SU-DHL-6 (cell line): ENCODE data around the gene SIRT4.

Experiments
- H2AFZ ChIP-seq: fragments of 200-600 bp; sonication (generic); 2 replicates; pipeline ENCODE4 v1.6.1; 2014; ENCODE audit warnings: low read depth, mild to moderate bottlenecking, moderate library complexity, mixed read lengths, antibody characterized with exemption, low read length; ENCODE audit not compliant: severe bottlenecking
- H3F3A ChIP-seq: fragments of 200-600 bp; shearing (Covaris generic); 2 replicates; pipeline ENCODE4 v1.6.0; 2016; ENCODE audit warnings: antibody characterized with exemption, mild to moderate bottlenecking; ENCODE audit not compliant: insufficient read depth
- H3K27ac ChIP-seq: fragments of 200-600 bp; sonication (generic); 2 replicates; pipeline ENCODE4 v1.5.1; 2016; ENCODE audit warnings: low read depth, mild to moderate bottlenecking, low read length, moderate library complexity, mixed read lengths
- H3K27me3 ChIP-seq: fragments of 200-600 bp; sonication (generic), shearing (Covaris generic); 2 replicates; pipeline ENCODE4 v1.6.0; 2014; ENCODE audit warnings: mild to moderate bottlenecking, low read length
- H3K36me3 ChIP-seq: fragments of 200-600 bp; sonication (generic); 2 replicates; pipeline ENCODE4 v1.6.1; 2014; ENCODE audit warnings: mild to moderate bottlenecking, low read length, mixed read lengths
- H3K4me2 ChIP-seq: fragments of 300-600, 200-600 bp; shearing (Covaris generic), sonication (generic); 2 replicates; pipeline ENCODE4 v1.6.0; 2014; ENCODE audit warnings: low read length, low read depth, mild to moderate bottlenecking; ENCODE audit not compliant: poor library complexity, severe bottlenecking
- H3K4me3 ChIP-seq: fragments of 200-600 bp; sonication (generic); 2 replicates; pipeline ENCODE4 v1.5.1; 2014; ENCODE audit warnings: antibody characterized with exemption, low read length, mild to moderate bottlenecking, mixed read lengths; ENCODE audit not compliant: insufficient read depth, poor library complexity, severe bottlenecking
- H3K79me2 ChIP-seq: fragments of 200-600 bp; sonication (generic); 2 replicates; pipeline ENCODE4 v1.6.1; 2014; ENCODE audit warnings: mild to moderate bottlenecking, low read length, moderate library complexity; ENCODE audit not compliant: insufficient read depth
- H3K9ac ChIP-seq: fragments of 200-600 bp; sonication (generic); 2 replicates; pipeline ENCODE4 v1.7.0; 2014; ENCODE audit warnings: mild to moderate bottlenecking, low read length
- H3K9me2 ChIP-seq: fragments of 200-600 bp; sonication (generic); replicated peaks from 2 replicates; pipeline ENCODE4 v1.6.1; 2014; ENCODE audit warnings: low read length; ENCODE audit not compliant: insufficient read depth
- H3K9me3 ChIP-seq: fragments of 200-600 bp; sonication (generic); 2 replicates; pipeline ENCODE4 v1.6.1; 2014; ENCODE audit warnings: low read length, mixed read lengths; ENCODE audit not compliant: insufficient read depth
- H4K20me1 ChIP-seq: fragments of 200-600 bp; sonication (generic); 2 replicates; pipeline ENCODE4 v1.6.1; 2014; ENCODE audit warnings: low read depth, mild to moderate bottlenecking, antibody characterized with exemption, low read length, moderate library complexity, mixed read lengths
- CTCF ChIP-seq: fragments of 200-600 bp; sonication (generic); IDR thresholded peaks from one replicate; pipeline ENCODE4 v1.5.1; 2017; ENCODE audit warnings: antibody characterized with exemption, mild to moderate bottlenecking, low read length, moderate library complexity; ENCODE audit not compliant: insufficient read depth, poor library complexity, severe bottlenecking
- EZH2phosphoT487 ChIP-seq: fragments of 200-600 bp; sonication (generic), shearing (Covaris generic); conservative IDR thresholded peaks from 2 replicates; pipeline ENCODE4 v1.6.1; 2018; ENCODE audit warnings: mild to moderate bottlenecking, antibody characterized with exemption, low read length, moderate library complexity, mixed read lengths

The SIRT4 gene

GRCh38 chr12:120347766-120348165, 45.6 kb downstream of the SIRT4 start:
- H3K36me3 ChIP-seq, result no peaks in the 10 kb centered on the region
- no peaks in the 10 kb centered on the region for H4K20me1 ChIP-seq
- H3K9me2 ChIP-seq, result no peaks in the 10 kb centered on the region
- H3K27ac ChIP-seq, result no peak overlapping the region
- no peaks in the 10 kb centered on the region for H3F3A ChIP-seq
- H2AFZ ChIP-seq, result no peak overlapping the region
- TF ChIP-seq CTCF, result no peak
- no peak for TF ChIP-seq EZH2phosphoT487
- no peaks in the 10 kb centered on the region for H3K27me3 ChIP-seq
- no peaks in the 10 kb centered on the region for H3K9me3 ChIP-seq
- no peak overlapping the region for H3K9ac ChIP-seq
- no peak overlapping the region for H3K4me2 ChIP-seq
- H3K4me3 ChIP-seq, result no peak overlapping the region
- H3K79me2 ChIP-seq, result no peaks in the 10 kb centered on the region

- H3K9ac ChIP-seq, result no peak overlapping the region
- no peaks in the 10 kb centered on the region for H3F3A ChIP-seq
- no peaks in the 10 kb centered on the region for H3K9me3 ChIP-seq
- H3K4me2 ChIP-seq, result no peak overlapping the region
- no peak overlapping the region for H2AFZ ChIP-seq
- H3K27ac ChIP-seq, result no peak overlapping the region
- H3K79me2 ChIP-seq, result no peaks in the 10 kb centered on the region
- no peaks in the 10 kb centered on the region for H3K27me3 ChIP-seq
- no peaks in the 10 kb centered on the region for H3K9me2 ChIP-seq
- no peaks in the 10 kb centered on the region for H3K36me3 ChIP-seq
- no peak overlapping the region for H3K4me3 ChIP-seq
- no peaks in the 10 kb centered on the region for H4K20me1 ChIP-seq
- TF ChIP-seq CTCF (no peak), EZH2phosphoT487 (no peak)
Measured at GRCh38 chr12:120350576-120351350, 48.6 kb downstream of the SIRT4 start.

- no peak overlapping the region for H3K9ac ChIP-seq
- no peaks in the 10 kb centered on the region for H3K9me3 ChIP-seq
- no peaks in the 10 kb centered on the region for H3K36me3 ChIP-seq
- no peaks in the 10 kb centered on the region for H3K27me3 ChIP-seq
- no peak overlapping the region for H3K27ac ChIP-seq
- H3K4me2 ChIP-seq, result no peak overlapping the region
- H3K79me2 ChIP-seq, result no peaks in the 10 kb centered on the region
- H3F3A ChIP-seq, result no peaks in the 10 kb centered on the region
- H3K4me3 ChIP-seq, result no peak overlapping the region
- TF ChIP-seq EZH2phosphoT487, result no peak
- no peak for TF ChIP-seq CTCF
- H4K20me1 ChIP-seq, result no peaks in the 10 kb centered on the region
- H2AFZ ChIP-seq, result no peak overlapping the region
- no peaks in the 10 kb centered on the region for H3K9me2 ChIP-seq
Measured at GRCh38 chr12:120352117-120352516, 50.0 kb downstream of the SIRT4 start.
